NOMO-1 treated with DMSO at 0.1 percent for 48 hours (cell line): Measurements from ENCODE around the gene CLCA2.

Experiments
- DNase-seq: peaks from one replicate; lab custom pipeline; 2025; ENCODE audit not compliant: unreplicated experiment; lab: John Stamatoyannopoulos, UW

The CLCA2 gene

GRCh38 chr1:86429122-86429725, 5.3 kb downstream of the CLCA2 start:
- no peak for DNase-seq

GRCh38 chr1:86429835-86430234, 5.9 kb downstream of the CLCA2 start:
- DNase-seq: peak; percentile 93

- DNase-seq: no peak
Measured at GRCh38 chr1:86430376-86430775, 6.4 kb downstream of the CLCA2 start.

- no peak for DNase-seq
Measured at GRCh38 chr1:86434059-86434458, 10.1 kb downstream of the CLCA2 start.

- no peak for DNase-seq
Measured at GRCh38 chr1:86435327-86435726, 11.4 kb downstream of the CLCA2 start.

GRCh38 chr1:86436041-86436440, 12.1 kb downstream of the CLCA2 start:
- DNase-seq: no peak

- peak; percentile 50 for DNase-seq
Measured at GRCh38 chr1:86441581-86441980, 17.6 kb downstream of the CLCA2 start.

GRCh38 chr1:86441997-86442396, 18.0 kb downstream of the CLCA2 start:
- DNase-seq: no peak

GRCh38 chr1:86445919-86446318, 21.9 kb downstream of the CLCA2 start:
- no peak for DNase-seq

- no peak for DNase-seq
Measured at GRCh38 chr1:86447198-86447790, 23.3 kb downstream of the CLCA2 start.

- no peak for DNase-seq
Measured at GRCh38 chr1:86448670-86449069, 24.7 kb downstream of the CLCA2 start.

- no peak for DNase-seq
Measured at GRCh38 chr1:86449103-86449502, 25.1 kb downstream of the CLCA2 start.

GRCh38 chr1:86450847-86451246, 26.9 kb downstream of the CLCA2 start:
- DNase-seq: peak; percentile 49

GRCh38 chr1:86453664-86454063, 29.7 kb downstream of the CLCA2 start:
- DNase-seq: no peak

GRCh38 chr1:86455073-86455472, 31.1 kb downstream of the CLCA2 start:
- no peak for DNase-seq

- no peak for DNase-seq
Measured at GRCh38 chr1:86460998-86461397, 37.0 kb downstream of the CLCA2 start.

GRCh38 chr1:86461482-86461881, 37.5 kb downstream of the CLCA2 start:
- DNase-seq: no peak

GRCh38 chr1:86464819-86465218, 40.8 kb downstream of the CLCA2 start:
- no peak for DNase-seq

- DNase-seq: no peak
Measured at GRCh38 chr1:86466109-86466844, 42.3 kb downstream of the CLCA2 start.

GRCh38 chr1:86466986-86467385, 43.0 kb downstream of the CLCA2 start:
- no peak for DNase-seq

GRCh38 chr1:86468501-86468977, 44.6 kb downstream of the CLCA2 start, which contains the start of gene CLCA1:
CLCA1 (plus strand) TSS chr1:86468927; CDS start chr1:86468972, 45 bp downstream.
- no peak for DNase-seq

GRCh38 chr1:86470859-86471258, 46.9 kb downstream of the CLCA2 start:
- DNase-seq: no peak
